ENCODE results near the gene MFSD6. TPM values are rescaled to one million over a fixed set of nuclear protein-coding genes. Genes with fewer than 3 reads are reported as not detected.

Gene MFSD6
- total RNA-seq, 1 donor from 2014 or later = 0.37 TPM

DNA sequence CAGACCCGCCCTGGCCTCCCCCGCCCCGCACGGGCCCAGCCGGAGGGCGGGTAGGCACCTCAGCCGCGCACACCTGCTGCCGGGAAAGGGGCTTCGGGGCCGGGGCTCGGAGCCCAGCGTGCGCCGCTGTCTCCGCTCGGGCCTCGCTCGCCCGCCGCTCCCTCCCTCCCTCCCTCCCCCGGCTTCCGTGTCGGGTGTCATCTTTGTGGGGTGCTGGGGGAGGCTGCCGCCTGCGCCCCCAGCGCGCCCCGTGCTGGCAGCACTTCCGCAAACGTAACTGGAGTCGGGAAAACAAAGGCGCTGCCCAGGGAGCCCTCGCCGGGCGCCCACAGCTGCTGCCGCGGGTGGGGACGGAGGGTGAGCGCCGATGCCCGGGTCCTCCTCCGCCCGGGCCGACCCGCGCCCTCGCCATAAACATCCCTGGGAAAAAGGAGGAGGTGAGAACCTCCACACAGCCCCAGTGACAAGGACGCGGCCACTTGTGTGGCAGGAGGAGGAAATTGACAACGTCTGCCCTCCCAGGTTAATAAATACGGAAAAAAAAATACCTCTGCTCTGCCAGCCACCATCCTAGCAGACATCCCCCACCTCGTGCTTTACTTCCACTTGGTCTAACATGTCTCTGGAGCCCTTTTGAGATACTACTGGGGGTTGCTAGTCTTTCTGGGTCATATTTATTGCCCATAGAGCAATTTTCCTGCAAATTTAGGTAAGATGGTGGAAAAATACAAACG lies 550 bp downstream of the MFSD6 start:
- H3K9me3 Mint-ChIP-seq = no peaks in the 10 kb centered on the region
- TF ChIP-seq, protein P1, sequence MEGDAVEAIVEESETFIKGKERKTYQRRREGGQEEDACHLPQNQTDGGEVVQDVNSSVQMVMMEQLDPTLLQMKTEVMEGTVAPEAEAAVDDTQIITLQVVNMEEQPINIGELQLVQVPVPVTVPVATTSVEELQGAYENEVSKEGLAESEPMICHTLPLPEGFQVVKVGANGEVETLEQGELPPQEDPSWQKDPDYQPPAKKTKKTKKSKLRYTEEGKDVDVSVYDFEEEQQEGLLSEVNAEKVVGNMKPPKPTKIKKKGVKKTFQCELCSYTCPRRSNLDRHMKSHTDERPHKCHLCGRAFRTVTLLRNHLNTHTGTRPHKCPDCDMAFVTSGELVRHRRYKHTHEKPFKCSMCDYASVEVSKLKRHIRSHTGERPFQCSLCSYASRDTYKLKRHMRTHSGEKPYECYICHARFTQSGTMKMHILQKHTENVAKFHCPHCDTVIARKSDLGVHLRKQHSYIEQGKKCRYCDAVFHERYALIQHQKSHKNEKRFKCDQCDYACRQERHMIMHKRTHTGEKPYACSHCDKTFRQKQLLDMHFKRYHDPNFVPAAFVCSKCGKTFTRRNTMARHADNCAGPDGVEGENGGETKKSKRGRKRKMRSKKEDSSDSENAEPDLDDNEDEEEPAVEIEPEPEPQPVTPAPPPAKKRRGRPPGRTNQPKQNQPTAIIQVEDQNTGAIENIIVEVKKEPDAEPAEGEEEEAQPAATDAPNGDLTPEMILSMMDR (IDR thresholded peaks at IDR 0.05) = no peak
- peak; percentile 65 for TF ChIP-seq EZH2 (IDR thresholded peaks at IDR 0.05)
- peak; percentile 47 for TF ChIP-seq EZH2phosphoT487 (IDR thresholded peaks at IDR 0.05)

DNA sequence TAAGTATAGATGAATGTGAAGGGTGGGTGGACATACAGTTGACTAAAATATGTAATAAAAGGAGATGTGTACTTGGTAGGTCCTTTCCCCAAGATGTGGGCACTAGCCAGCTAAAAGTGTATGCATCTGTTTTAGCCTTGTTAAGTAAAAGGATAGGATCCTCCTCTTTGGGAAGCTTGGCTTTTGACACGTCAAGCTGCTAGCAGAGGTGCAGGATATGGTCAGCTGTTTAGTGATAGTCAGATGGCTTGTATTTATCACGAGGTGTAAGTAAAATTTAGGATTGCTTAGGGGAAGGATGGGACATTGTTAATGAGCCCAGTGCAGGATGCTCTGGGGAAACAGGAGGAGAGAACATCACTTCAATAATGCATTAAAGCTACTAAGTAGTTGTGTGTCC lies 1.5 kb downstream of the MFSD6 start:
- H4K20me1 ChIP-seq (ENCODE audit: low read depth) = no peaks in the 10 kb centered on the region

More for the DNA sequence above, 550 bp downstream of the MFSD6 start:
- Histone ChIP-seq H3K4me2 (peak overlapping the region; percentile 81), H3K27me3 (peaks cover 55% of the 10 kb centered on the region), H3K9me3 (ENCODE audit: low read depth) (no peaks in the 10 kb centered on the region), H3K4me3 (peak overlapping the region; percentile 77), H3K9ac (no peak overlapping the region), H2AFZ (replicated peaks) (peak overlapping the region; percentile 98), H3F3A (ENCODE audit: low read depth) (no peaks in the 10 kb centered on the region), H3K27ac (no peak overlapping the region), H3K79me2 (ENCODE audit: low read depth) (no peaks in the 10 kb centered on the region), H3K4me1 (peaks cover 4% of the 10 kb centered on the region), H3K36me3 (no peaks in the 10 kb centered on the region), H4K20me1 (ENCODE audit: low read depth) (no peaks in the 10 kb centered on the region)
- H3K27ac Mint-ChIP-seq = no peak overlapping the region
- H3K4me1 Mint-ChIP-seq = peaks cover 8% of the 10 kb centered on the region
- peaks cover 16% of the 10 kb centered on the region for H3K27me3 Mint-ChIP-seq (ENCODE audit: insufficient read depth, low read depth)
- peak overlapping the region; percentile 85 for H3K4me3 Mint-ChIP-seq
- H3K36me3 Mint-ChIP-seq = no peaks in the 10 kb centered on the region
- peak; percentile 51 for DNase-seq (ENCODE audit: low spot score)

DNA sequence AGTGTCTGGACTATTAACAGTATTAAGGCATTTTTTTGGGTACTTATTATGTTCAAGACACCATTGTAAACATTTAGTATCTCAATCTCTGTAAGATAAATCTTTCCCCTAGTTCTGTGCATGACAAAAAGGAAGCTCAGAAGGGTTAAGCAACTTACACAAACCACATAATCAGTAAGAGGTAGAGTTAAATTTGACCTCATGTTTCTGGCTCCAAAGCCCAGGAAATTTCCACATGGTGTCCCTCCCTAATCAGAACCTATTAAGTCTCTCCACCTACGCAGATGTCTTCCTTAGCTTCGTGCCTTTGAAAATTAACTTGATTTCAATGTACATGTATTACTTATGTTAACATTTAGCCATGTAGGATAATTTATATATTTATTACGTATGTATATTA lies 2.0 kb downstream of the MFSD6 start:
- Mint-ChIP-seq H3K9me3 (no peaks in the 10 kb centered on the region), H3K36me3 (no peaks in the 10 kb centered on the region), H3K27ac (no peak overlapping the region), H3K4me1 (peaks cover 8% of the 10 kb centered on the region), H3K4me3 (no peak overlapping the region), H3K27me3 (ENCODE audit: insufficient read depth, low read depth) (peaks cover 20% of the 10 kb centered on the region)
- Histone ChIP-seq H4K20me1 (ENCODE audit: low read depth) (no peaks in the 10 kb centered on the region), H3F3A (ENCODE audit: low read depth) (no peaks in the 10 kb centered on the region), H2AFZ (replicated peaks) (no peak overlapping the region), H3K27ac (no peak overlapping the region), H3K9ac (no peak overlapping the region), H3K4me1 (peaks cover 4% of the 10 kb centered on the region), H3K4me3 (no peak overlapping the region), H3K4me2 (no peak overlapping the region), H3K9me3 (ENCODE audit: low read depth) (no peaks in the 10 kb centered on the region), H3K36me3 (no peaks in the 10 kb centered on the region), H3K79me2 (ENCODE audit: low read depth) (no peaks in the 10 kb centered on the region), H3K27me3 (peaks cover 55% of the 10 kb centered on the region)
- DNase-seq (ENCODE audit: low spot score) = no peak
- TF ChIP-seq EZH2 (IDR thresholded peaks at IDR 0.05) = no peak
- no peak for TF ChIP-seq EZH2phosphoT487 (IDR thresholded peaks at IDR 0.05)
- TF ChIP-seq, protein P1 (IDR thresholded peaks at IDR 0.05) = no peak

More for the DNA sequence above, 1.5 kb downstream of the MFSD6 start:
- Histone ChIP-seq H3K79me2 (ENCODE audit: low read depth) (no peaks in the 10 kb centered on the region), H3K4me2 (no peak overlapping the region), H3K27ac (no peak overlapping the region), H3K9me3 (ENCODE audit: low read depth) (no peaks in the 10 kb centered on the region), H3K27me3 (peaks cover 55% of the 10 kb centered on the region), H3K4me3 (no peak overlapping the region), H3F3A (ENCODE audit: low read depth) (no peaks in the 10 kb centered on the region), H3K36me3 (no peaks in the 10 kb centered on the region), H3K4me1 (peaks cover 4% of the 10 kb centered on the region), H3K9ac (no peak overlapping the region), H2AFZ (replicated peaks) (no peak overlapping the region)
- no peak for DNase-seq (ENCODE audit: low spot score)
- no peak overlapping the region for H3K27ac Mint-ChIP-seq
- no peaks in the 10 kb centered on the region for H3K36me3 Mint-ChIP-seq
- peaks cover 20% of the 10 kb centered on the region for H3K27me3 Mint-ChIP-seq (ENCODE audit: insufficient read depth, low read depth)
- no peaks in the 10 kb centered on the region for H3K9me3 Mint-ChIP-seq
- TF ChIP-seq EZH2 (IDR thresholded peaks at IDR 0.05) (no peak), EZH2phosphoT487 (IDR thresholded peaks at IDR 0.05) (no peak)
- TF ChIP-seq, protein P1 (IDR thresholded peaks at IDR 0.05) = no peak
- peak overlapping the region; percentile 85 for H3K4me3 Mint-ChIP-seq
- peaks cover 8% of the 10 kb centered on the region for H3K4me1 Mint-ChIP-seq
